GM23248 (cell line): ENCODE data around the gene NDUFC1.

ENCODE experiments used
- EZH2 ChIP-seq: fragments of 200-600 bp; sonication (generic); IDR thresholded peaks from 2 replicates; pipeline ENCODE4 v1.6.1; 2018; ENCODE audit warnings: antibody characterized with exemption, mild to moderate bottlenecking; ENCODE audit not compliant: insufficient read depth, poor library complexity, severe bottlenecking
- EZH2phosphoT487 ChIP-seq: fragments of 200-600 bp; sonication (generic); IDR thresholded peaks from 2 replicates; pipeline ENCODE4 v1.6.1; 2018; ENCODE audit warnings: antibody characterized with exemption, moderate library complexity, mild to moderate bottlenecking, low read depth; ENCODE audit not compliant: insufficient read depth

DNA sequence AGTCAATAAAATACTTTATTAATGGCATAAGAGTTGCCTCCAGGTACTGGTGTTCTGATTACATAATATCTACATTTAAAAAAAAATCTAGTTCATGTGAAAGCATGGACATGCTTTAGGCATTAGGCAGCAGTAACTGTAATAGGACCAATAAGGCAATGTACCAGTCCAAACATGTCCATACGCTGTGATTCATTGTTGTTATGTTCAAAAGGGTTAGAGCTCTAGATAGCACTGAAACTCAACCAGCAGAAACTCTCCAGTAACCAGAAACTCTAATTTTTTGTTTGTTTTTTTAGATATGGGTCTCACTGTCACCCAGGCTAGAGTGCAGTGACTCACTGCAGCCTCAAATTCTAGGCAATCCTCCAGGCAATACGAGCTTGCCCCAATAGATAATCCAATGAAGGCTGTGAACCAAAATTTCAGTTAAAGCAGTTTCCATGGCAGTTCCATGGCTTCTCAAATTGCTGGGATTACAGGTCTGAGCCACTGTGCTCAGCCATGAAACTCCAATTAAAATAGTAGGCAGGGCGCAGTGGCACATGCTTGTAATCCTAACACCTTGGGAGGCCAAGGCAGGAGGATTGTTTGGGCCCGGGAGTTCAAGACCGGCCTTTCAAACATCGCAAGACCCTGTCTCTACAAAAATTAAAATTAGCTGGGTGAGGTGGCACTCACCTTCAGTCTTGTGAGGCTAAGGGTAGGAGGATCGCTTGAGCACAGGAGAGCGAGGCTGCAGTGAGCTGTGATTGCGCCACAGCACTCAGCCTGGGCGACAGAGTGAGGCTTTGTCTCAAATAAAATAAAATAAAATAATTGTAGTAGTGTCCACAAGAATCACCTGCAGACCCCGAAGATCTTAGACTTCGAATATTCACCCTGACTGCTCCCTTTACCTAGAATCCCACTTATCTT is 58.6 kb downstream of the NDUFC1 start:
- no peak for TF ChIP-seq EZH2
- no peak for TF ChIP-seq EZH2phosphoT487
